Activated CD4-positive, CD25-positive, alpha-beta regulatory T cell (primary cell): ENCODE results near the gene VPS13A.

ENCODE experiments used
- DNase-seq, 4 experiments: peaks; one replicate each; lab custom pipeline; 2025; lab: John Stamatoyannopoulos, UW

Gene VPS13A

GRCh38 chr9:77177143-77177893 is at the start of gene VPS13A:
VPS13A (plus strand) TSS chr9:77177534; CDS start chr9:77177705, 171 bp downstream.
- DNase-seq: peak; percentile 76 to 84 (median 78)

GRCh38 chr9:77128125-77128789 is 49.1 kb upstream of the VPS13A start:
- no peak for DNase-seq

- DNase-seq: no peak
These were observed 45.9 kb upstream of the VPS13A start for GRCh38 chr9:77131399-77131798.

- no peak for DNase-seq
These were observed 44.3 kb upstream of the VPS13A start for GRCh38 chr9:77133011-77133410.

DNA sequence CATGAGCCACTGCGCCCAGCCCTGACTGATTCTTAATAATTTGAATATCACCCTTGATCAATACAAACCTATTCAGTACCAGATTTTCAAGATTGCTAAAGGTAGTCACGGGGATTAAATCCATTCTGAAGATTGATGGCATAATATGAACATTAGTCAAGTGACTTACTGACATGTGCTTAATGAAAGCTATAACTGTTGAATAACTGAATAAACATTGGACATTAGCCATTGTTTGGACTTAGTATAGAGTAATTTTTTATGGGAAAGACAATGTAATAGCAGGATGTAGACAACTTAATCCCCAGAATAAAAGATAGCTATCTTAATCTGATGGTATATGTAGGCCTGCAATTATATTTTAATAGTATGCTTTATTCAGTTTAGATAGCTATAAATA is 35.0 kb upstream of the VPS13A start:
- no peak for DNase-seq

DNA sequence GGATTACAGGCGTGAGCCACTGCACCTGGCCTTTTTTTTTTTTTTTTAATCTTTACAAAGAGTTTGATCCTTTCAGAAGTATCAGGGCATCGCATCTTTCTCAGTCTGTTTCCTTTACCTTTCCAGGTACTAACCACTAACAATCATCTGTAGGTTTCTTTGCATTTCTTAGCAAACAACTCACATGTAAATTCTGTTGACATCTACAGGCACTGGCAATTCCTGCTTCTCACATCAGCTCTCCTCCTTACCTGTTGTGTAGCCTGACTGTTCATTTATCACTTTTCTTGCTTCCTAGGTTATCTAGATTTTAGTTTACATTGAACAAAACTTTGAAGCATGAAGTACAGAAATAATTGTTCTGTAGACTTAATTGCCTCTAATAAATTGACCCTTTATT is 27.5 kb upstream of the VPS13A start:
- DNase-seq: no peak

DNA sequence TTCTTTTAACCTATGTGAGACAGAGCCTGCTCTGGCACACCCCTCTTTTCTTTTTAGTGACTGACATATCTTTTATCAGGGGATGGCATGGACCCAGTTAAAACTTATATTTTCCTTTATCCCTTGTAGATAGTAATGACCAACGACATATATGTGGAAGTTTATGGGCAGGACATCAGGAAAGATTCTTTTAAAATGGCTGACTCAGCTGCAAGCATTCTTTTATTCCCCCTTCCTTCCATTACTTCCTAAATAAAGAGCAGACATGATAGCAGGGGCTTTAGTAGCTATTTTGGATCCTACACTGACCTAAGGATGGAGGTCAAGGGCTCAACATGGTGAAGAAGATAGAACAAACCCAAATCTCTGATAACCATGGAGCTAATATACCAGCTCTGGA is 25.0 kb upstream of the VPS13A start:
- no peak for DNase-seq

GRCh38 chr9:77156646-77157371 is 20.5 kb upstream of the VPS13A start:
- no peak for DNase-seq

- DNase-seq: no peak
These were observed 18.4 kb upstream of the VPS13A start for GRCh38 chr9:77158772-77159513.

- no peak for DNase-seq
These were observed 16.1 kb upstream of the VPS13A start for GRCh38 chr9:77161191-77161590.

GRCh38 chr9:77161966-77162365 is 15.4 kb upstream of the VPS13A start:
- DNase-seq: no peak

DNA sequence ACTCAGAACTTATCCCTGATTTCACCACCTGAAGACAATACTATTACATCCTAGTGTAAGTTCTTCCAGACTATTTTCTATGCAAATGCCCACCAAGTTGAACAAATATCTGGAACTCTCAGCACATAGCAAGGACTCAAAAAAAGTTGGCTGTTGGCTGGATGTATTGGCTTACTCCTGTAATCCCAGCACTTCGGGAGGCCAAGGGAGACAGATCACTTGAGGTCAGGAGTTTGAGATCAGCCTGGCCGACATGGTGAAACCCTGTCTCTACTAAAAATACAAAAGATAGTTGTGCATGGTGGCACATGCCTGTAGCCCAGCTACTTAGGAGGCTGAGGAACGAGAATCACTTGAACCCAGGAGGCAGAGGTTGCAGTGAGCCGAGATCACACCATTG is 15.0 kb upstream of the VPS13A start:
- DNase-seq: no peak

DNA sequence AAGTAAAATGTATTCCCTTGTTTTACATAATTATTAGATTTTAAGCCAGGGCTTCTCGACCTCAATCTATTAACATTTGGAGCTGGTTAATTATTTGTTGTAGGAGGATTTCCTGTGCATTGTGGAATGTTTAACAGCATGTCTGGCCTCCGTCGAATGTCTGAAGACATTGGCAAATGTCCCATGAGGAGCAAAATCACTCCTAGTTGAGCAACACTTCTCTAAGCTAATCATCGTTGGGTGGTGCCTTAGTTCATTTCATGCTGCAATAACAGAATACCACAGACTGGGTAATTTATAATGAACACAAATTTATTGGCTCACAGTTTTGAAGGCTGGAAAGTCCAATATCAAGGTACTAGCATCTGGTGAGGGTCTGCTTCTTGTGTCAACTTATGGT is 13.4 kb upstream of the VPS13A start:
- DNase-seq: no peak

DNA sequence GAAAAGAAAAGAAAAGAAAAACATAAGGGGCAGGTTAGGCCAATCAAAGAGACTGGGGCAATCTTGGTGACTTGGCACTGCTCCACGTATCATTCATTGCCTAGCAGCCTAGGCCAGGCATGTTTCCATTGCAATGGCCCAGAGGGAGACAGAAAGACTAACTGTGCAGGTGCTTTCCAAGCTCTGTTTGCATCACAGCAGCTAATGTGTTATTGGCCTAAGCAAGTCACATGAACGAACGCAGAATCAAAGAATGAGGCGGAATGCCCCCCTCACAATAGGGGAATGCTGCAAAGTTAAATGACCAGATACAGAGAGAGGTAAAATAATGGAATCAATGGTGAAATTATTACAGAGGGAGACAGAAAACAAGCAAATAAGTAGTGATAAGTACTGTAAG is 11.1 kb upstream of the VPS13A start:
- no peak for DNase-seq

- no peak for DNase-seq
These were observed 6.2 kb upstream of the VPS13A start for GRCh38 chr9:77170991-77171699.

DNA sequence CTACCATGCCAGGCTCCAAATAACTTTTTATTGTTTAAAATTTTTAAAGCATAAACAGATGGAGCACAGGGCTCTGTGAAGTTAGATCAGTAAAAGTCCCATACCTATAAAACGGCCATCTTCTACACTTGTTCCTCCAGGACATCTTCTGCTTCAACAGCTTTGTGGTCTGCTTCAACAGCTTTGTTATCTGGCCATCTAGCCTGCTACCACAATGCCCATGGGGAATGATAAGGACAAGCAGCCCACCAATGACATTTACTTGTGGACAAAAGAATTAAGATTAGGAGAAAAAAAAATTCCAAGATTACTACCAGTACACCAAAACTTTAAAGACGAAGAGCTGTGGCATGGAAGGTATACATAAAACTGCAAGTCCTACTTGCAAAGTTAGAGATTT is 2.2 kb upstream of the VPS13A start:
- no peak for DNase-seq

- no peak for DNase-seq
These were observed 1.2 kb upstream of the VPS13A start for GRCh38 chr9:77176106-77176505.

DNA sequence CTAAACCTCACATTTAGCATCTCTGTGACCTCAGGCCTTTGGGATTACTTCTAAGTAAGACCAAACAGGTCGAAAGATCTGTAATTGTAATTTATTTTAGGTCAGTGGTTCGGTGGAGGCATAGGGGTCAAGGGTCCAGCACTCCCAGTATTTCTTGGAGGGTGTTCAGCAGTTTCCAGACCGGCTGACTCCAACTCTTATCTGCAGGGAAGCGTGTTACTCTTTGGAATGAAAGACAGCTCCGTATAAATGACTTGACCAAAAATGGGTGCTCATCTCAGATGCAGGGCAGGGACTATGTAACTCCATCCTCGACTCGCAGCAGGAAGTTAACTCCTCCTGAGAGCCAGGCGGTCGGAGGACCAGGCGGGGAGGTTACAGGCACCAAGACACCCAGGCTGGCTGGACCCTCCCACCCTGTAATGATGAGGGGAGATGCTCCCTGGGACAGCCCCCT is 620 bp upstream of the VPS13A start:
- DNase-seq: no peak

DNA sequence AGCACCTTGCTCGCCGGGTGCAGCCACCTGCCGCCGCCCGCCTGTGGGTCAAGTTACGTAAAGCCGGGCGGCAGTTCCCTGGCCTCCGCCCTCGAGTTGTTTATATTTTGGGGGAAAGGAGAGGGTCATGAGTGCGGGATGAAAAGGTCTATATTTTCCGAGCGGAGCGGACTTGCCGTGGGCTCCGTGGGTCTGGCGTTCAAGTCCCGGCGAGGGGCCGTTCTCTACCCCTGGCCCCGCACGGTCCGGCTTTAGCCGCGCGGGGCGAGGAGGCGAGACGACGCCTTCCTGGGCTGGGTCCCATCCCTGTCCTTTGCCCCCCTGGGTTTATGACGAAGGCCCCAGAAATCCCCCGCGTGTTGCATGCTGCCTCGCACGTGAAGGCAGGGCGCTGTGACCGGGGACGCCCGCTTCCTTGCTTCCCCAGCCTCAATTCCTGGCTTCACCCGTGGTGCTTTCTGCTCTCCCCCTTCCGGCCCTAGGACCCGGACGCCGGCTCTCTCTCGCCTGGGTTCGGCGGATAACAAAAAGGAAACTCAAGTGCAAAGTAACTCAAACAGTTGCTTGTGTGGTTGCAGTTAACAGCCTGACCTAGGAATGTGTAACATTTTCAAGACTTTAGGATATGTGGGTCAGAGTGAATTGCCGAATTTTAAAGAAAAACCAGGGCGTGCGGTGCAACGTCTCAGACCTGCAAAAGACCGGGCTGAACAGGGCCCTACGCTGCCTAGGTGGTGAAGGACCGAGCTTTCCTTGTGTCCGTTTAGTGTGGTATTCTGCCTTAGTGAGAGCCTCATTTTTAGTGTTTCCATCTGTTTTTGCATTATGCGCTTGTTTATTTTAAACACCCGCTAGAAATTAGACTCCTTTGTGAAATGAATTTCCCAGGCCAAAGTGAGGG is 810 bp downstream of the VPS13A start:
- DNase-seq: peak; percentile 3 to 15 (median 8)

DNA sequence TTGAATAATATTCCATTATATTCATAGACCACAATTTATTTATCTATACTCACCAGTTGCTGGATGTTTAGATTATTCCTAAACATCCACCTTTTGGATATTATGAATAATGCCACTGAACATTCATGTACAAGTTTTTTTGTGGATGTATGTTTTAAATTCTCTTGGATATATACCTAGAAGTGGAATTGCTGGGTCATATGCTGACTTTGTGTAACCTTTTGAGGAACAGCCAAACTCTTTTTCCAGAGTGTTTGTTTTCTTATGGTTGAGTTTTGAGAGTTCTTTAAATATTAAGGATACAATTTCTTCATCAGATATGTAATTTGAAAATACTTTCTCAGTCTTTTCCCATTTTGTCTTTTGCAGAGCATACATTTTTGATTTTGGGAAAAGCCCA is 2.7 kb downstream of the VPS13A start:
- no peak for DNase-seq

- no peak for DNase-seq
These were observed 6.2 kb downstream of the VPS13A start for GRCh38 chr9:77183581-77183980.
